H9 (cell line): Measurements from ENCODE around the gene MRPL54. TPM values are rescaled to one million over a fixed set of nuclear protein-coding genes. Genes with fewer than 3 reads are reported as not detected.

Source experiments
- DNase-seq: peaks from one replicate; pipeline ENCODE4 v3.0.0-alpha.2; 2017
- H2AFZ ChIP-seq: one replicate; pipeline ENCODE4 v1.6.1; 2013; ENCODE audit warnings: mild to moderate bottlenecking, low read length, control low read depth, moderate library complexity
- H2AK5ac ChIP-seq: 2 replicates; pipeline ENCODE4 v1.6.1; 2013; ENCODE audit warnings: low read length, control low read depth, mixed read lengths; ENCODE audit not compliant: insufficient read length
- H2BK120ac ChIP-seq: one replicate; pipeline ENCODE4 v1.6.1; 2013; ENCODE audit warnings: low read depth, mild to moderate bottlenecking, low read length, control low read depth, inconsistent platforms; ENCODE audit not compliant: poor library complexity, severe bottlenecking
- H2BK12ac ChIP-seq: 2 replicates; pipeline ENCODE4 v1.6.1; 2013; ENCODE audit warnings: low read length, control low read depth, mixed read lengths, low read depth; ENCODE audit not compliant: insufficient read length
- H2BK15ac ChIP-seq: 2 replicates; pipeline ENCODE4 v1.6.1; 2013; ENCODE audit warnings: low read depth, low read length, control low read depth
- H2BK20ac ChIP-seq: one replicate; pipeline ENCODE4 v1.6.1; 2013; ENCODE audit warnings: low read depth, mild to moderate bottlenecking, low read length, control low read depth, inconsistent platforms; ENCODE audit not compliant: poor library complexity, severe bottlenecking
- H2BK5ac ChIP-seq: 2 replicates; pipeline ENCODE4 v1.6.1; 2013; ENCODE audit warnings: low read length, control low read depth, mixed read lengths; ENCODE audit not compliant: insufficient read length
- H3K14ac ChIP-seq: 2 replicates; pipeline ENCODE4 v1.6.1; 2013; ENCODE audit warnings: low read length, control low read depth; ENCODE audit not compliant: insufficient read depth
- H3K18ac ChIP-seq: 2 replicates; pipeline ENCODE4 v1.6.1; 2013; ENCODE audit warnings: low read depth, mild to moderate bottlenecking, mixed read lengths, low read length, control low read depth; ENCODE audit not compliant: insufficient read length
- H3K23ac ChIP-seq: 2 replicates; pipeline ENCODE4 v1.6.1; 2013; ENCODE audit warnings: low read length, control low read depth, mixed read lengths, low read depth; ENCODE audit not compliant: insufficient read length
- H3K23me2 ChIP-seq: 2 replicates; pipeline ENCODE4 v1.6.1; 2013; ENCODE audit warnings: low read depth, mild to moderate bottlenecking, mixed read lengths, low read length, control low read depth; ENCODE audit not compliant: insufficient read length, poor library complexity, severe bottlenecking
- H3K27ac ChIP-seq: 2 replicates; pipeline ENCODE4 v1.5.1; 2013; ENCODE audit warnings: low read length, control low read depth, mixed read lengths, low read depth; ENCODE audit not compliant: insufficient read length
- H3K27me3 ChIP-seq: 2 replicates; pipeline ENCODE4 v1.6.1; 2013; ENCODE audit warnings: low read length, control low read depth, inconsistent platforms; ENCODE audit not compliant: insufficient read depth
- H3K4ac ChIP-seq: 2 replicates; pipeline ENCODE4 v1.6.1; 2013; ENCODE audit warnings: low read depth, mild to moderate bottlenecking, control low read depth, inconsistent platforms, low read length, moderate library complexity
- H3K4me1 ChIP-seq: 2 replicates; pipeline ENCODE4 v1.6.1; 2013; ENCODE audit warnings: low read length, control low read depth, inconsistent platforms; ENCODE audit not compliant: insufficient read depth
- H3K4me2 ChIP-seq: 2 replicates; pipeline ENCODE4 v1.6.1; 2013; ENCODE audit warnings: low read length, control low read depth, mixed read lengths; ENCODE audit not compliant: insufficient read length, insufficient read depth
- H3K56ac ChIP-seq: 2 replicates; pipeline ENCODE4 v1.6.1; 2013; ENCODE audit warnings: low read depth, mild to moderate bottlenecking, mixed read lengths, low read length, control low read depth; ENCODE audit not compliant: insufficient read length
- H3K79me1 ChIP-seq: 2 replicates; pipeline ENCODE4 v1.6.1; 2013; ENCODE audit warnings: low read depth, mild to moderate bottlenecking, moderate library complexity, low read length, control low read depth, inconsistent platforms; ENCODE audit not compliant: insufficient read depth, poor library complexity, severe bottlenecking
- H3K79me2 ChIP-seq: 2 replicates; pipeline ENCODE4 v1.6.1; 2013; ENCODE audit warnings: low read length, control low read depth, inconsistent platforms; ENCODE audit not compliant: insufficient read depth
- H3K9ac ChIP-seq: 2 replicates; pipeline ENCODE4 v1.6.1; 2013; ENCODE audit warnings: low read length, control low read depth, mixed read lengths; ENCODE audit not compliant: insufficient read length; ENCODE audit errors: extremely low read depth
- H3K9me3 ChIP-seq: one replicate; pipeline ENCODE4 v1.6.1; 2013; ENCODE audit warnings: low read depth, low read length, inconsistent platforms; ENCODE audit not compliant: control insufficient read depth
- H3T11ph ChIP-seq: one replicate; pipeline ENCODE4 v1.6.1; 2013; ENCODE audit warnings: mild to moderate bottlenecking, low read length, control low read depth, inconsistent platforms
- H4K20me1 ChIP-seq: one replicate; pipeline ENCODE4 v1.6.1; 2013; ENCODE audit not compliant: control insufficient read depth, insufficient read length, insufficient read depth
- H4K5ac ChIP-seq: 2 replicates; pipeline ENCODE4 v1.6.1; 2013; ENCODE audit warnings: low read depth, mild to moderate bottlenecking, mixed read lengths, low read length, control low read depth; ENCODE audit not compliant: insufficient read length
- H4K8ac ChIP-seq: replicated peaks from 2 replicates; pipeline ENCODE4 v1.6.1; 2013; ENCODE audit warnings: low read length, control low read depth, mixed read lengths, low read depth; ENCODE audit not compliant: insufficient read length
- H4K91ac ChIP-seq: 2 replicates; pipeline ENCODE4 v1.6.1; 2013; ENCODE audit warnings: low read depth, mild to moderate bottlenecking, moderate library complexity, mixed read lengths, low read length, control low read depth; ENCODE audit not compliant: insufficient read length
- H3K27ac Mint-ChIP-seq, 3 experiments: 2 replicates in 2 of 3; 3 replicates in 1 of 3; pipeline ENCODE4 v1.8.0; 2020 to 2021; ENCODE audit warnings: mixed read lengths in 3 of 3, mild to moderate bottlenecking in 1 of 3, moderate library complexity in 1 of 3
- H3K27me3 Mint-ChIP-seq: 2 replicates; pipeline ENCODE4 v1.8.0; 2021; ENCODE audit warnings: low read depth, mild to moderate bottlenecking, moderate library complexity, mixed read lengths
- H3K36me3 Mint-ChIP-seq, 3 experiments: 2 replicates in 2 of 3; 3 replicates in 1 of 3; pipeline ENCODE4 v1.8.0; 2020 to 2021; ENCODE audit warnings: low read depth in 3 of 3, mixed read lengths in 3 of 3; ENCODE audit not compliant: insufficient read depth in 1 of 3
- H3K4me1 Mint-ChIP-seq, 2 experiments: 2 replicates each; pipeline ENCODE4 v1.8.0; 2020; ENCODE audit warnings: mixed read lengths in 2 of 2
- H3K4me3 Mint-ChIP-seq, 2 experiments: 2 replicates in 1 of 2; 3 replicates in 1 of 2; pipeline ENCODE4 v1.8.0; 2020 to 2021; ENCODE audit warnings: mild to moderate bottlenecking in 2 of 2, mixed read lengths in 2 of 2, moderate library complexity in 1 of 2
- H3K9me3 Mint-ChIP-seq, 2 experiments: 2 replicates in 1 of 2; 3 replicates in 1 of 2; pipeline ENCODE4 v1.8.0; 2020; ENCODE audit warnings: mild to moderate bottlenecking in 2 of 2, mixed read lengths in 2 of 2, moderate library complexity in 1 of 2
- WGBS: extraction: QIAGEN DNeasy Blood & Tissue Kit; methylation state at CpG from one replicate; pipeline ENCODE4 v1.1.7; 2013; ENCODE audit warnings: missing lambda C conversion rate, low lambda C conversion rate, mixed read lengths; ENCODE audit not compliant: insufficient read length; ENCODE audit errors: extremely low coverage; 5-methylcytosine and 5-hydroxymethylcytosine counted together
- total RNA-seq: library from RNA; stranded (reverse); gene quantifications from 2 replicates; pipeline ENCODE4 v1.2.1, GENCODE V29; 2021
- TF ChIP-seq, protein P1 (sequence below): fragments of 200-600 bp; sonication (generic); conservative IDR thresholded peaks from 3 replicates; pipeline ENCODE4 v1.8.0; 2021; ENCODE audit warnings: antibody characterized with exemption, mild to moderate bottlenecking

The MRPL54 gene
- total RNA-seq, 1 experiment from 2014 or later = 60.0 TPM

DNA sequence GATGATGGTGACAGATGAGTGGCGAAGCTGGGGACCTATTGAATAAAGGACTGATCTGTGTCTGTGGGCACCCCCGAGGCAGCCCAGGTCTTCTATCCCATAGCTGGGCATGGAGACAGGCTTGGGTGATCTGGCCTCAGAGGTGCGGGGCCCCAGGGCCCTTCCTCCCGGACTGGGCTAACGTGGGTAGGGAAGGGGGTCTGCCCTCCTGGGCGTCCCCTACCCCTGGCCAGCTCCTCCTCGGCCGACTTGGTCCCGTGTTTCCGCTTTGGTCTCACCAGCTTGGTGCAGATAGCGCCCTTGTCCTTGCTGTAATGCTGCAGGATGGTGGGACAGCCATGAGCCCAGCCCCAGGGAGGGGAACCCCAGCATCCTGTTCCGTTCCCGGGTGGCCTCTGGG, 20.4 kb downstream of the MRPL54 start:
- Histone ChIP-seq H4K20me1 (no peaks in the 10 kb centered on the region), H2AFZ (no peak overlapping the region), H3K79me1 (no peaks in the 10 kb centered on the region), H2BK15ac (no peak overlapping the region), H3K79me2 (no peaks in the 10 kb centered on the region), H3K9ac (no peak overlapping the region), H3K9me3 (peaks cover 19% of the 10 kb centered on the region), H2BK12ac (no peak overlapping the region), H3K27ac (no peak overlapping the region), H3K14ac (no peak overlapping the region), H2BK20ac (no peak overlapping the region), H3K23ac (no peak overlapping the region), H2BK5ac (no peak overlapping the region), H4K91ac (no peak overlapping the region), H4K5ac (no peak overlapping the region), H3K56ac (no peak overlapping the region), H3K4me2 (no peak overlapping the region), H3K4me1 (no peaks in the 10 kb centered on the region), H3K23me2 (no peaks in the 10 kb centered on the region), H3K18ac (no peak overlapping the region), H2BK120ac (no peak overlapping the region), H3K4ac (no peak overlapping the region), H2AK5ac (no peak overlapping the region), H4K8ac (no peak overlapping the region), H3T11ph (no peak overlapping the region), H3K27me3 (peaks cover 2% of the 10 kb centered on the region; the same call in 1 of the 2 replicates)
- WGBS = no CpG with 5 or more reads among the region's 13 CpGs
- no peak overlapping the region for H3K27ac Mint-ChIP-seq
- no peak overlapping the region for H3K4me3 Mint-ChIP-seq
- H3K27me3 Mint-ChIP-seq = peaks cover 51% of the 10 kb centered on the region
- peaks cover 21 to 24% (median 21%) of the 10 kb centered on the region in 3 experiments for H3K36me3 Mint-ChIP-seq
- H3K9me3 Mint-ChIP-seq = peaks cover 21 to 23% of the 10 kb centered on the region in 2 experiments
- peaks cover 2 to 5% of the 10 kb centered on the region in 2 experiments; a peak in 2 of 4 replicates for H3K4me1 Mint-ChIP-seq
- peak; percentile 19 for DNase-seq
- TF ChIP-seq, protein P1, sequence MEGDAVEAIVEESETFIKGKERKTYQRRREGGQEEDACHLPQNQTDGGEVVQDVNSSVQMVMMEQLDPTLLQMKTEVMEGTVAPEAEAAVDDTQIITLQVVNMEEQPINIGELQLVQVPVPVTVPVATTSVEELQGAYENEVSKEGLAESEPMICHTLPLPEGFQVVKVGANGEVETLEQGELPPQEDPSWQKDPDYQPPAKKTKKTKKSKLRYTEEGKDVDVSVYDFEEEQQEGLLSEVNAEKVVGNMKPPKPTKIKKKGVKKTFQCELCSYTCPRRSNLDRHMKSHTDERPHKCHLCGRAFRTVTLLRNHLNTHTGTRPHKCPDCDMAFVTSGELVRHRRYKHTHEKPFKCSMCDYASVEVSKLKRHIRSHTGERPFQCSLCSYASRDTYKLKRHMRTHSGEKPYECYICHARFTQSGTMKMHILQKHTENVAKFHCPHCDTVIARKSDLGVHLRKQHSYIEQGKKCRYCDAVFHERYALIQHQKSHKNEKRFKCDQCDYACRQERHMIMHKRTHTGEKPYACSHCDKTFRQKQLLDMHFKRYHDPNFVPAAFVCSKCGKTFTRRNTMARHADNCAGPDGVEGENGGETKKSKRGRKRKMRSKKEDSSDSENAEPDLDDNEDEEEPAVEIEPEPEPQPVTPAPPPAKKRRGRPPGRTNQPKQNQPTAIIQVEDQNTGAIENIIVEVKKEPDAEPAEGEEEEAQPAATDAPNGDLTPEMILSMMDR = no peak
